HG03342 (cell line): ENCODE results near the gene UTP25.
"Not testable (repeated sequence)": the region's sequence is repeated elsewhere in the genome, so short reads cannot be mapped to it uniquely, and the experiment has no call there.

Experiments used
- ATAC-seq: cut with Tn5 transposase; IDR thresholded peaks from one replicate; pipeline ENCODE4 v1.9.1; 2021; ENCODE audit warnings: mild to moderate bottlenecking, moderate library complexity; ENCODE audit not compliant: unreplicated experiment

The UTP25 gene

GRCh38 chr1:209870151-209870831 lies 42.5 kb downstream of the UTP25 start:
- no peak for ATAC-seq

GRCh38 chr1:209871006-209871405 lies 43.2 kb downstream of the UTP25 start:
- no peak for ATAC-seq

- no peak for ATAC-seq
These were observed 43.7 kb downstream of the UTP25 start for GRCh38 chr1:209871430-209871829.

GRCh38 chr1:209873067-209873799 lies 45.5 kb downstream of the UTP25 start:
- ATAC-seq: no peak

GRCh38 chr1:209875515-209875914 lies 47.7 kb downstream of the UTP25 start:
- ATAC-seq: no peak

GRCh38 chr1:209876078-209876800 lies 48.5 kb downstream of the UTP25 start:
- no peak for ATAC-seq

- no peak for ATAC-seq
These were observed 49.5 kb downstream of the UTP25 start for GRCh38 chr1:209877087-209877764.

- no peak for ATAC-seq
These were observed 51.2 kb downstream of the UTP25 start for GRCh38 chr1:209878964-209879363.

- no peak for ATAC-seq
These were observed 51.8 kb downstream of the UTP25 start for GRCh38 chr1:209879539-209879938.

- ATAC-seq: no peak
These were observed 52.3 kb downstream of the UTP25 start for GRCh38 chr1:209880031-209880430.

- no peak for ATAC-seq
These were observed 53.8 kb downstream of the UTP25 start for GRCh38 chr1:209881619-209882018.

GRCh38 chr1:209882286-209882685 lies 54.5 kb downstream of the UTP25 start:
- no peak for ATAC-seq

GRCh38 chr1:209882942-209883340 lies 55.2 kb downstream of the UTP25 start:
- ATAC-seq: no peak

GRCh38 chr1:209883341-209883971 lies 55.7 kb downstream of the UTP25 start:
- ATAC-seq: no peak

- ATAC-seq: no peak
These were observed 56.5 kb downstream of the UTP25 start for GRCh38 chr1:209884249-209884648.

- peak; percentile 97 for ATAC-seq
These were observed 56.9 kb downstream of the UTP25 start for GRCh38 chr1:209884665-209885117.

- ATAC-seq: no peak
These were observed 57.8 kb downstream of the UTP25 start for GRCh38 chr1:209885403-209886218.

- no peak for ATAC-seq
These were observed 58.4 kb downstream of the UTP25 start for GRCh38 chr1:209886219-209886536.

- ATAC-seq: not testable (repeated sequence)
These were observed 60.7 kb downstream of the UTP25 start for GRCh38 chr1:209888291-209889076.
